Measurements from ENCODE around the gene NGDN.

The NGDN gene

DNA sequence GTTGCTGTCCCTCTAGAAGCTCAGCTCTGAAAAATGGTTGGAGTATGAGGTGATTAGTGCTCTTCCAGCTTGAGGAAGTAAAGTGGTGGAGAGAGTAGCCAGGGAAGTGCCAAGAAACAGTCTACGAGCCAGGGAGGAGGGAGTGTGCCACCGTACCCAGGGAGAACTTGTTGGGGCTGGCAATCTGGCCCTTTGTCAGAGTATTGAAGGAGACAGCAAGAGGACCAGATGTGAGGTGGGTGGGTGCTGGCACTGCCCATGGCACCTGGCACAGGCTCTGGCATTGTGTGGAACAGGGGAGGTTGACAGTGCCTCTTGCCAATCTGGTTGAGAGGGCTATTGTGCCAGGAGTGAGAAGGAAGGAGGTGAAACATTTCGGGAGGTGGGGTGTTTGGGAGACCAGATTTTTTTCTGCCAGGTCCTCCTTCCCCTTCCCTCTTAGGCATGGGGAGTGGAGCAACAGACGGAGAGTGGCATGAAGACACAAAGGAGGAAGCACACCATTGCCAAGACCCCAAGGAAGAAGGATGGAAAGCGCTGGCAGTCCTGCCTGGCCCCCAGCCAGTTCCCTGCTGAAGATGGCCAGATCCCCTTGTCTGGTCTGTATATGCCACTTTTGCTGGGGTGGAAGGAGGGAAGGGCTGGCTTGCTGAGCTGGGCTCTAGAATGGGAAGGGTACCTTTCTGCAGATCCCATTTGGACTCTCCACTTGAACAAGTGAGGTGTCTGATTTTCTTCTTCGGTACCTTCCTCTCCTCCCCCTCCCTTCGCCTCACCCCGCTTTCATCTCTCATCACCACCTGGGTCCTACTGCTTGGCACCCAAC, 44.5 kb downstream of the NGDN start (continued):
- no peak for TF ChIP-seq ZNF10 (tag by site-specific recombination; IDR thresholded peaks at IDR 0.05)
- TF ChIP-seq, protein P1, sequence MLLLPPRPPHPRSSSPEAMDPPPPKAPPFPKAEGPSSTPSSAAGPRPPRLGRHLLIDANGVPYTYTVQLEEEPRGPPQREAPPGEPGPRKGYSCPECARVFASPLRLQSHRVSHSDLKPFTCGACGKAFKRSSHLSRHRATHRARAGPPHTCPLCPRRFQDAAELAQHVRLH (tag by site-specific recombination; IDR thresholded peaks at IDR 0.05) = no peak
- TF ChIP-seq EGR2 (tag by site-specific recombination; IDR thresholded peaks at IDR 0.05; ENCODE audit: low read depth) = no peak

DNA sequence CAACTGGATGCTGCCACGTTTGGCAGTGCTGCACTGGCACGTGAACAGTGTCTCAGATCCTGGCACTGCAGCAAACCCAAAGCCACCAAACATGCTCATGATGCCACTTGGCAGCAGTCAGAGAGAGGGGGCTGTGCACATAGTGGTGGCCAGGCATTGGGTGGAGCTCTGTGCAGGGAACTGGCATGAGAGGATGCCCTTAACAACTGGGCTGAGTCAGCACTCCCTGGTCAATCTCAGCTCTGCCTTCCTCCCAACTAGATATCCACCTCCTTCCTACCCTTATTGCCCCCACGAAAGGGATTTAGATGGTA, 45.1 kb downstream of the NGDN start:
- Histone ChIP-seq H3K36me3 (ENCODE audit: control insufficient read depth in 2 of 2, insufficient read depth in 1 of 2, low read length in 2 of 2) (no peaks in the 10 kb centered on the region), H3K27ac (ENCODE audit: extremely low read depth, low read depth, low read length) (no peak overlapping the region), H3K4me1 (ENCODE audit: control insufficient read depth, insufficient read depth, low read length) (no peaks in the 10 kb centered on the region), H3K9me3 (ENCODE audit: control insufficient read depth, insufficient read depth, low read depth, low read length) (no peaks in the 10 kb centered on the region), H3K4me3 (ENCODE audit: low read depth, low read length) (no peak overlapping the region)
- POLR2A ChIA-PET = no interaction called here
- CTCF ChIA-PET = interaction anchor here (0.6 kb wide), 1 partner anchor 378 kb away, joined by 3 read pairs; no protein-coding TSS in a partner anchor
- TF ChIP-seq ZBTB1 (tag by site-specific recombination; IDR thresholded peaks at IDR 0.05) (no peak), WT1 (tag by site-specific recombination; IDR thresholded peaks at IDR 0.05) (no peak), FEZF1 (tag by site-specific recombination; IDR thresholded peaks at IDR 0.05) (no peak), ZNF157 (tag by site-specific recombination; IDR thresholded peaks at IDR 0.05) (no peak), ZSCAN30 (tag by site-specific recombination; IDR thresholded peaks at IDR 0.05) (no peak), ZNF2 (tag by site-specific recombination; IDR thresholded peaks at IDR 0.05) (no peak), ZNF624 (tag by site-specific recombination; IDR thresholded peaks at IDR 0.05) (no peak), MZF1 (tag by site-specific recombination; IDR thresholded peaks at IDR 0.05; ENCODE audit: borderline replicate concordance) (no peak), ZNF214 (tag by site-specific recombination; IDR thresholded peaks at IDR 0.05; ENCODE audit: borderline replicate concordance) (no peak), KLF9 (tag by site-specific recombination; IDR thresholded peaks at IDR 0.05; ENCODE audit: low read depth) (no peak), ZIC2 (tag by site-specific recombination; IDR thresholded peaks at IDR 0.05) (no peak), ZNF664 (tag by site-specific recombination; IDR thresholded peaks at IDR 0.05) (no peak), ZNF585B (tag by site-specific recombination; IDR thresholded peaks at IDR 0.05) (no peak), ZNF404 (tag by site-specific recombination; IDR thresholded peaks at IDR 0.05) (no peak), YY1 (tag by site-specific recombination; IDR thresholded peaks at IDR 0.05) (no peak)
- TF ChIP-seq, protein P2, sequence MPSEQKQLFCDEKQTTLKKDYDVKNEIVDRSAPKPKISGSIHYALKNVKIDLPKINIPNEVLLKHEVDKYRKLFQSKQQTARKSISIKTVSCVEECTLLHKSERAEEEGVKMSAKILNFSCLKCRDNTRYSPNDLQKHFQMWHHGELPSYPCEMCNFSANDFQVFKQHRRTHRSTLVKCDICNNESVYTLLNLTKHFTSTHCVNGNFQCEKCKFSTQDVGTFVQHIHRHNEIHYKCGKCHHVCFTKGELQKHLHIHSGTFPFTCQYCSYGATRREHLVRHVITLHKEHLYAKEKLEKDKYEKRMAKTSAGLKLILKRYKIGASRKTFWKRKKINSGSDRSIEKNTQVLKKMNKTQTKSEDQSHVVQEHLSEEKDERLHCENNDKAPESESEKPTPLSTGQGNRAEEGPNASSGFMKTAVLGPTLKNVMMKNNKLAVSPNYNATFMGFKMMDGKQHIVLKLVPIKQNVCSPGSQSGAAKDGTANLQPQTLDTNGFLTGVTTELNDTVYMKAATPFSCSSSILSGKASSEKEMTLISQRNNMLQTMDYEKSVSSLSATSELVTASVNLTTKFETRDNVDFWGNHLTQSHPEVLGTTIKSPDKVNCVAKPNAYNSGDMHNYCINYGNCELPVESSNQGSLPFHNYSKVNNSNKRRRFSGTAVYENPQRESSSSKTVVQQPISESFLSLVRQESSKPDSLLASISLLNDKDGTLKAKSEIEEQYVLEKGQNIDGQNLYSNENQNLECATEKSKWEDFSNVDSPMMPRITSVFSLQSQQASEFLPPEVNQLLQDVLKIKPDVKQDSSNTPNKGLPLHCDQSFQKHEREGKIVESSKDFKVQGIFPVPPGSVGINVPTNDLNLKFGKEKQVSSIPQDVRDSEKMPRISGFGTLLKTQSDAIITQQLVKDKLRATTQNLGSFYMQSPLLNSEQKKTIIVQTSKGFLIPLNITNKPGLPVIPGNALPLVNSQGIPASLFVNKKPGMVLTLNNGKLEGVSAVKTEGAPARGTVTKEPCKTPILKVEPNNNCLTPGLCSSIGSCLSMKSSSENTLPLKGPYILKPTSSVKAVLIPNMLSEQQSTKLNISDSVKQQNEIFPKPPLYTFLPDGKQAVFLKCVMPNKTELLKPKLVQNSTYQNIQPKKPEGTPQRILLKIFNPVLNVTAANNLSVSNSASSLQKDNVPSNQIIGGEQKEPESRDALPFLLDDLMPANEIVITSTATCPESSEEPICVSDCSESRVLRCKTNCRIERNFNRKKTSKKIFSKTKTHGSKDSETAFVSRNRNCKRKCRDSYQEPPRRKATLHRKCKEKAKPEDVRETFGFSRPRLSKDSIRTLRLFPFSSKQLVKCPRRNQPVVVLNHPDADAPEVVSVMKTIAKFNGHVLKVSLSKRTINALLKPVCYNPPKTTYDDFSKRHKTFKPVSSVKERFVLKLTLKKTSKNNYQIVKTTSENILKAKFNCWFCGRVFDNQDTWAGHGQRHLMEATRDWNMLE (tag by site-specific recombination; conservative IDR thresholded peaks at IDR 0.05; ENCODE audit: low read depth) = no peak
- TF ChIP-seq, protein P3, sequence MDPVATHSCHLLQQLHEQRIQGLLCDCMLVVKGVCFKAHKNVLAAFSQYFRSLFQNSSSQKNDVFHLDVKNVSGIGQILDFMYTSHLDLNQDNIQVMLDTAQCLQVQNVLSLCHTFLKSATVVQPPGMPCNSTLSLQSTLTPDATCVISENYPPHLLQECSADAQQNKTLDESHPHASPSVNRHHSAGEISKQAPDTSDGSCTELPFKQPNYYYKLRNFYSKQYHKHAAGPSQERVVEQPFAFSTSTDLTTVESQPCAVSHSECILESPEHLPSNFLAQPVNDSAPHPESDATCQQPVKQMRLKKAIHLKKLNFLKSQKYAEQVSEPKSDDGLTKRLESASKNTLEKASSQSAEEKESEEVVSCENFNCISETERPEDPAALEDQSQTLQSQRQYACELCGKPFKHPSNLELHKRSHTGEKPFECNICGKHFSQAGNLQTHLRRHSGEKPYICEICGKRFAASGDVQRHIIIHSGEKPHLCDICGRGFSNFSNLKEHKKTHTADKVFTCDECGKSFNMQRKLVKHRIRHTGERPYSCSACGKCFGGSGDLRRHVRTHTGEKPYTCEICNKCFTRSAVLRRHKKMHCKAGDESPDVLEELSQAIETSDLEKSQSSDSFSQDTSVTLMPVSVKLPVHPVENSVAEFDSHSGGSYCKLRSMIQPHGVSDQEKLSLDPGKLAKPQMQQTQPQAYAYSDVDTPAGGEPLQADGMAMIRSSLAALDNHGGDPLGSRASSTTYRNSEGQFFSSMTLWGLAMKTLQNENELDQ (tag by site-specific recombination; IDR thresholded peaks at IDR 0.05; ENCODE audit: low read depth) = no peak
- TF ChIP-seq, protein P1 (tag by site-specific recombination; IDR thresholded peaks at IDR 0.05) = no peak
- TF ChIP-seq, protein P4, sequence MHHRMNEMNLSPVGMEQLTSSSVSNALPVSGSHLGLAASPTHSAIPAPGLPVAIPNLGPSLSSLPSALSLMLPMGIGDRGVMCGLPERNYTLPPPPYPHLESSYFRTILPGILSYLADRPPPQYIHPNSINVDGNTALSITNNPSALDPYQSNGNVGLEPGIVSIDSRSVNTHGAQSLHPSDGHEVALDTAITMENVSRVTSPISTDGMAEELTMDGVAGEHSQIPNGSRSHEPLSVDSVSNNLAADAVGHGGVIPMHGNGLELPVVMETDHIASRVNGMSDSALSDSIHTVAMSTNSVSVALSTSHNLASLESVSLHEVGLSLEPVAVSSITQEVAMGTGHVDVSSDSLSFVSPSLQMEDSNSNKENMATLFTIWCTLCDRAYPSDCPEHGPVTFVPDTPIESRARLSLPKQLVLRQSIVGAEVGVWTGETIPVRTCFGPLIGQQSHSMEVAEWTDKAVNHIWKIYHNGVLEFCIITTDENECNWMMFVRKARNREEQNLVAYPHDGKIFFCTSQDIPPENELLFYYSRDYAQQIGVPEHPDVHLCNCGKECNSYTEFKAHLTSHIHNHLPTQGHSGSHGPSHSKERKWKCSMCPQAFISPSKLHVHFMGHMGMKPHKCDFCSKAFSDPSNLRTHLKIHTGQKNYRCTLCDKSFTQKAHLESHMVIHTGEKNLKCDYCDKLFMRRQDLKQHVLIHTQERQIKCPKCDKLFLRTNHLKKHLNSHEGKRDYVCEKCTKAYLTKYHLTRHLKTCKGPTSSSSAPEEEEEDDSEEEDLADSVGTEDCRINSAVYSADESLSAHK (tag by site-specific recombination; IDR thresholded peaks at IDR 0.05) = no peak
- TF ChIP-seq, protein P5, sequence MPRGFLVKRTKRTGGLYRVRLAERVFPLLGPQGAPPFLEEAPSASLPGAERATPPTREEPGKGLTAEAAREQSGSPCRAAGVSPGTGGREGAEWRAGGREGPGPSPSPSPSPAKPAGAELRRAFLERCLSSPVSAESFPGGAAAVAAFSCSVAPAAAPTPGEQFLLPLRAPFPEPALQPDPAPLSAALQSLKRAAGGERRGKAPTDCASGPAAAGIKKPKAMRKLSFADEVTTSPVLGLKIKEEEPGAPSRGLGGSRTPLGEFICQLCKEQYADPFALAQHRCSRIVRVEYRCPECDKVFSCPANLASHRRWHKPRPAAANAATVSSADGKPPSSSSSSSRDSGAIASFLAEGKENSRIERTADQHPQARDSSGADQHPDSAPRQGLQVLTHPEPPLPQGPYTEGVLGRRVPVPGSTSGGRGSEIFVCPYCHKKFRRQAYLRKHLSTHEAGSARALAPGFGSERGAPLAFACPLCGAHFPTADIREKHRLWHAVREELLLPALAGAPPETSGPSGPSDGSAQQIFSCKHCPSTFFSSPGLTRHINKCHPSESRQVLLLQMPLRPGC (tag by site-specific recombination; IDR thresholded peaks at IDR 0.05) = no peak
